KMS-11 (cell line): ENCODE results near the gene GPR15.

Source experiments
- H2AFZ ChIP-seq: fragments of 200-600 bp; sonication (generic); 2 replicates; pipeline ENCODE4 v1.6.1; 2016; ENCODE audit warnings: antibody characterized with exemption, mixed run types, low read depth
- H3K27ac ChIP-seq: fragments of 200-600 bp; sonication (generic); 2 replicates; pipeline ENCODE4 v1.6.1; 2016; ENCODE audit warnings: mild to moderate bottlenecking, mixed run types
- H3K27me3 ChIP-seq: fragments of 200-600 bp; sonication (generic); 2 replicates; pipeline ENCODE4 v1.6.1; 2017; ENCODE audit warnings: mild to moderate bottlenecking, low read depth, mixed run types, moderate library complexity; ENCODE audit not compliant: insufficient read depth
- H3K36me3 ChIP-seq: fragments of 200-600 bp; sonication (generic); 2 replicates; pipeline ENCODE4 v1.6.1; 2017; ENCODE audit warnings: mild to moderate bottlenecking, mixed run types; ENCODE audit not compliant: insufficient read depth
- H3K4me1 ChIP-seq: fragments of 200-600 bp; sonication (generic); 2 replicates; pipeline ENCODE4 v1.6.1; 2016; ENCODE audit warnings: mild to moderate bottlenecking, low read depth, mixed run types; ENCODE audit not compliant: poor library complexity, severe bottlenecking
- H3K4me2 ChIP-seq: fragments of 200-600 bp; sonication (generic); 2 replicates; pipeline ENCODE4 v1.7.0; 2016; ENCODE audit warnings: mild to moderate bottlenecking, mixed run types
- H3K4me3 ChIP-seq: fragments of 200-600 bp; sonication (generic); IDR thresholded peaks from 2 replicates; pipeline ENCODE4 v1.6.1; 2017; ENCODE audit warnings: low read depth, low read length, mixed read lengths; ENCODE audit not compliant: insufficient read depth
- H3K79me2 ChIP-seq: fragments of 200-600 bp; sonication (generic); 2 replicates; pipeline ENCODE4 v1.6.1; 2016; ENCODE audit warnings: low read depth, mixed run types; ENCODE audit not compliant: insufficient read depth
- H3K9ac ChIP-seq: fragments of 200-600 bp; sonication (generic); 2 replicates; pipeline ENCODE4 v1.6.1; 2016; ENCODE audit warnings: mild to moderate bottlenecking, mixed run types
- H4K20me1 ChIP-seq: fragments of 200-600 bp; sonication (generic); 2 replicates; pipeline ENCODE4 v1.6.1; 2016; ENCODE audit warnings: mild to moderate bottlenecking, mixed run types; ENCODE audit not compliant: insufficient read depth
- TF ChIP-seq, protein P1 (sequence below): fragments of 200-600 bp; sonication (generic); conservative IDR thresholded peaks from 2 replicates; pipeline ENCODE4 v1.6.1; 2017; ENCODE audit warnings: low read depth, mild to moderate bottlenecking, antibody characterized with exemption, low read length, moderate library complexity, mixed read lengths

Gene GPR15

DNA sequence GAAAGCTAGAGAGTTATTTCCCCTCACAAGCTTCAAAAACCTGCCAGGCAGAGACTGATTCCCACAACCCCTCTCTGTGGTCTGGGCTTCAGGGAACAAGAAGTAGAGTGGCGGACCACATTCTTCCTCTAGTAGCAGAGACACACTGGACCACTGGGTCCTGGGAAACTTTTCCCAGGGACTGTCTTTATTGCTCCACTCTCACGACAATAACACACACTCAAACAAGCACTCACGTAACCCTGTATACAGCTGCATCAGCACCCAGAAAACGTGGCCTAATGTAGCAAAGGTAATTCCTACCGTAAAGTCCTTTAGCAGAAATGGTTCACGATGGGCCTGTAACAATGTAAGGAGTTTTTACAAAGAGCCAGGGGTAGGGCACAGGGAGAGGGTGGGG is 34.1 kb downstream of the GPR15 start:
- no peaks in the 10 kb centered on the region for H3K36me3 ChIP-seq
- no peak overlapping the region; the same call in 1 of the 2 replicates for H3K27ac ChIP-seq
- no peaks in the 10 kb centered on the region for H3K27me3 ChIP-seq
- no peak overlapping the region for H2AFZ ChIP-seq
- no peak overlapping the region for H3K4me2 ChIP-seq
- no peak overlapping the region for H3K4me3 ChIP-seq
- peaks cover 79% of the 10 kb centered on the region for H3K4me1 ChIP-seq
- H3K9ac ChIP-seq: no peak overlapping the region
- no peaks in the 10 kb centered on the region for H3K79me2 ChIP-seq
- TF ChIP-seq, protein P1, sequence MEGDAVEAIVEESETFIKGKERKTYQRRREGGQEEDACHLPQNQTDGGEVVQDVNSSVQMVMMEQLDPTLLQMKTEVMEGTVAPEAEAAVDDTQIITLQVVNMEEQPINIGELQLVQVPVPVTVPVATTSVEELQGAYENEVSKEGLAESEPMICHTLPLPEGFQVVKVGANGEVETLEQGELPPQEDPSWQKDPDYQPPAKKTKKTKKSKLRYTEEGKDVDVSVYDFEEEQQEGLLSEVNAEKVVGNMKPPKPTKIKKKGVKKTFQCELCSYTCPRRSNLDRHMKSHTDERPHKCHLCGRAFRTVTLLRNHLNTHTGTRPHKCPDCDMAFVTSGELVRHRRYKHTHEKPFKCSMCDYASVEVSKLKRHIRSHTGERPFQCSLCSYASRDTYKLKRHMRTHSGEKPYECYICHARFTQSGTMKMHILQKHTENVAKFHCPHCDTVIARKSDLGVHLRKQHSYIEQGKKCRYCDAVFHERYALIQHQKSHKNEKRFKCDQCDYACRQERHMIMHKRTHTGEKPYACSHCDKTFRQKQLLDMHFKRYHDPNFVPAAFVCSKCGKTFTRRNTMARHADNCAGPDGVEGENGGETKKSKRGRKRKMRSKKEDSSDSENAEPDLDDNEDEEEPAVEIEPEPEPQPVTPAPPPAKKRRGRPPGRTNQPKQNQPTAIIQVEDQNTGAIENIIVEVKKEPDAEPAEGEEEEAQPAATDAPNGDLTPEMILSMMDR: no peak
- no peaks in the 10 kb centered on the region for H4K20me1 ChIP-seq

DNA sequence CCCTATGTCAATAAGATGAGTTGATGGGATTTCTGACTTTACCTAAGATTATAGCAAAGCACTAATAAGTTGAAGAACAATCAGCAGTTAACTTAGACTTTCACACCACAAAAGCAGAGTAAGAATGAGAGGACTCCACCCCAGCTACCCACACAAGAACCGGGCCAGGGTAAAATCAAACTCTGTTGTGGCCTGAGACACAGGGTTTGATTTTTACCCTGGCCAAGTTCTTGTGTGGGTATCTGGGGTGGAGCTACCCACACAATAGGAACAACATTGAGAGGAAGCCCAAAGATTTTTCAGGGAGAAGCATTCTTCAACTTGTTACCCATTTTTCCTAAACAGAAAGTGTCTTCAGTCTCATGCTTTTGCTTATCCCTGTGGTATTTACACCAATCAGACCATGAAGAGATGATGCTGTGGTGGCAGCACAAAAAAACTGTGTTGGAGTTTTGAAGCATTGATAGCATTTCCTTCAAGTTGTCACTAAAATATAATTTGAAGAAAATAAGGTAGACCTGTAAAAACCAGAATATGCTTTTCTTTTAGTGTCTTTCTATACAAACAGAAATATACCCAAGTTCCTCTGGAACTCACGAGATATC is 36.0 kb downstream of the GPR15 start:
- Histone ChIP-seq H3K4me3 (no peak overlapping the region), H2AFZ (peak overlapping the region; percentile 25; the same call in 1 of the 2 replicates), H3K27me3 (no peaks in the 10 kb centered on the region), H3K9ac (no peak overlapping the region), H3K4me2 (peak overlapping the region; percentile 38), H3K27ac (peak overlapping the region; percentile 47), H3K4me1 (peaks cover 73% of the 10 kb centered on the region), H4K20me1 (no peaks in the 10 kb centered on the region), H3K79me2 (no peaks in the 10 kb centered on the region), H3K36me3 (no peaks in the 10 kb centered on the region)
- TF ChIP-seq, protein P1: no peak

DNA sequence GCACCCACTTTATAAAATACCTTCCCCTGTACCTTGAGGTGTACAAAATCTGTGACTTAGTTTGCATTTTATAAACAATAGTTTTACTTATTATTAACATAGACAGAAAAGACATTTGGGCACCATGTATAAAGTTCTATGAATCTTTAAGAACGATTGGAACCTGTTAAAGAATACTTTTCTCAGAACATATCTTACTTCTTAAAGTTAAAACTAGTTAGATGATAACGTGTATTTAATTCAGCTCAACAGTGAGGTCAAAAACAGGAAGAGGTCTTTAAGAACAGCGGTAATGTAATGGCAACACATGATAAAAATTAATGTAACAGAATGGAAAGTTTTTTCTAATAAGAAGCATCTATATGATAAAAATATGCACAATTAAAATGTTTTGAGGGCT is 36.6 kb downstream of the GPR15 start:
- Histone ChIP-seq H3K4me1 (peaks cover 73% of the 10 kb centered on the region), H2AFZ (peak overlapping the region; percentile 25; the same call in 1 of the 2 replicates), H3K27ac (peak overlapping the region; percentile 47; the same call in 1 of the 2 replicates), H4K20me1 (no peaks in the 10 kb centered on the region), H3K4me2 (peak overlapping the region; percentile 38; the same call in 1 of the 2 replicates), H3K79me2 (no peaks in the 10 kb centered on the region), H3K27me3 (no peaks in the 10 kb centered on the region), H3K4me3 (no peak overlapping the region), H3K36me3 (no peaks in the 10 kb centered on the region), H3K9ac (no peak overlapping the region)
- TF ChIP-seq, protein P1: no peak

DNA sequence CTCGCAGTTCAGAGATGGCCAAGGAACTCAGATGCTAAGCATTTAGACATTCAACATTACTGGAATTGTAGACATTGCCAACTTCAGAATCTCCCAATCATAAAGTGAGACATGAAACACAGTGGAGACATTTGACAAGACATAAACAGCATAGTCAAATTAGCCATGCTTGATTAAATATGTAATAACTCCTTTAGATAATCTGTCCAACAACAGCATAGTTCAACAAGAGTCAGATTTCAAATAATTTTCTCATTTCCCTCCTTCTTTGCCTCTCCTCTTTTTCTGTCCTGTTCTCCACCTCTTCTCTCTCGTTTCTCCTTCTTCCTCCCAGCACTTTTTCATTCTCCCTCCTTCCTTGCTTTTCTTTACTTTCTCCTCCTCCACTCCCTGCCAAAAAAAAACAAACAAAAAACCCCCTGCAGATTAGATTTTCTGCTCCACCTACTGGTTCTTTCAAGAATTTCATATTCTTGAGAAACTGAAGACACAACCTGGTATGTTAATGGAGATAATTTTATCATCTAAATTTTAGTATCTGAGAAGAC is 41.5 kb downstream of the GPR15 start:
- TF ChIP-seq, protein P1: peak; percentile 89
- no peak overlapping the region for H3K9ac ChIP-seq
- H3K4me2 ChIP-seq: peak overlapping the region; percentile 19; the same call in 1 of the 2 replicates
- peaks cover 34% of the 10 kb centered on the region for H3K4me1 ChIP-seq
- H3K27me3 ChIP-seq: no peaks in the 10 kb centered on the region
- H3K36me3 ChIP-seq: no peaks in the 10 kb centered on the region
- H3K4me3 ChIP-seq: no peak overlapping the region
- H3K79me2 ChIP-seq: no peaks in the 10 kb centered on the region
- H4K20me1 ChIP-seq: no peaks in the 10 kb centered on the region
- H2AFZ ChIP-seq: no peak overlapping the region
- no peak overlapping the region for H3K27ac ChIP-seq
